NCI-H2081 (cell line): ENCODE results near the gene NPIPA1.
A peak's percentile ranks its signal among the peaks of the same experiment; 100 is the strongest.
"Not testable (repeated sequence)": the region's sequence is repeated elsewhere in the genome, so short reads cannot be mapped to it uniquely, and the experiment has no call there.

Experiments used
- DNase-seq, 2 experiments: peaks; one replicate each; lab custom pipeline; 2025; lab: John Stamatoyannopoulos, UW

NPIPA1 gene

GRCh38 chr16:14930246-14930645 lies 7.0 kb upstream of the NPIPA1 start:
- DNase-seq: not testable (repeated sequence)

- DNase-seq: not testable (repeated sequence)
Measured at GRCh38 chr16:14930971-14931370, 6.3 kb upstream of the NPIPA1 start.

- not testable (repeated sequence) for DNase-seq
Measured at GRCh38 chr16:14932581-14933375, 4.5 kb upstream of the NPIPA1 start.

- not testable (repeated sequence) for DNase-seq
Measured at GRCh38 chr16:14937994-14938393, 751 bp downstream of the NPIPA1 start.

- DNase-seq: not testable (repeated sequence)
Measured at GRCh38 chr16:14942686-14943085, 5.4 kb downstream of the NPIPA1 start.

- no peak for DNase-seq
Measured at GRCh38 chr16:14955546-14956231, 18.4 kb downstream of the NPIPA1 start.

GRCh38 chr16:14957576-14958322 lies 20.5 kb downstream of the NPIPA1 start:
- DNase-seq: no peak

GRCh38 chr16:14958323-14958600 lies 21.0 kb downstream of the NPIPA1 start:
- no peak for DNase-seq

- peak; percentile 16 to 53 for DNase-seq
Measured at GRCh38 chr16:14958970-14959369, 21.7 kb downstream of the NPIPA1 start.

GRCh38 chr16:14961405-14962186 lies 24.4 kb downstream of the NPIPA1 start:
- no peak for DNase-seq

GRCh38 chr16:14963281-14964173 lies 26.3 kb downstream of the NPIPA1 start:
- DNase-seq: no peak

GRCh38 chr16:14965328-14965727 lies 28.1 kb downstream of the NPIPA1 start:
- DNase-seq: no peak

- DNase-seq: not testable (repeated sequence)
Measured at GRCh38 chr16:14969795-14970194, 32.6 kb downstream of the NPIPA1 start.

- not testable (repeated sequence) for DNase-seq
Measured at GRCh38 chr16:14971621-14972228, 34.5 kb downstream of the NPIPA1 start.

- not testable (repeated sequence) for DNase-seq
Measured at GRCh38 chr16:14973785-14974322, 36.6 kb downstream of the NPIPA1 start.

- DNase-seq: not testable (repeated sequence)
Measured at GRCh38 chr16:14974331-14974655, 37.0 kb downstream of the NPIPA1 start.

- DNase-seq: peak; percentile 98 to 99
Measured at GRCh38 chr16:14974656-14975417, 37.6 kb downstream of the NPIPA1 start, which contains the start of gene PDXDC1. TSS of gene PDXDC1 (plus strand) at chr16:14975026. CDS start at chr16:14975200, 174 bp downstream.

GRCh38 chr16:14975418-14976194 lies 38.4 kb downstream of the NPIPA1 start:
- DNase-seq: peak; percentile 32 to 59
